ENCODE results near the gene NECTIN4.

Gene NECTIN4

DNA sequence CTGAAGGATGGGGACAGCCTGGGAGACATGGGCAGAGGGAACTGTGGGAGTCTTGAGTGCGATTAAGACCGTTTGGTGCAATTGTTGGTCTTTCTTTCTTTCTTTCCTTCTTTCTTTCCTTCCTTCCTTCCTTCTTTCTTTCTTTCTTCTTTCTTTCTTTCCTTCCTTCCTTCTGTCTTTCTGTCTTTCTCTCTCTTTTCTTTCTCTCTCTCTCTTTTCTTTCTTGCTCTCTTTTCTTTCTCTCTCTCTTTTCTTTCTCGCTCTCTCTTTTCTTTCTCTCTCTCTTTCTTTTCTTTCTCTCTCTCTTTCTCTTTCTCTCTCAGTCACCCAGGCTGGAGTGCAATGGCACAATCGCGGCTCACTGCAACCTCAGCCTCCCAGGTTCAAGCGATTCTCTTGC, 5.9 kb upstream of the NECTIN4 start:
- no peaks in the 10 kb centered on the region for H3K9me3 ChIP-seq (ENCODE audit: control insufficient read depth in 5 of 5, low read length in 5 of 5)
- no peak overlapping the region for H3K27ac ChIP-seq (ENCODE audit: low read depth, low read length)
- no peak overlapping the region for H3K4me3 ChIP-seq (ENCODE audit: low read depth in 1 of 5, low read length in 5 of 5)
- no peaks in the 10 kb centered on the region for H3K27me3 ChIP-seq (ENCODE audit: control insufficient read depth in 5 of 5, insufficient read depth in 4 of 5, low read length in 5 of 5)
- H3K36me3 ChIP-seq (ENCODE audit: control insufficient read depth in 5 of 5, insufficient read depth in 5 of 5, low read length in 5 of 5) = peaks cover 0 to 10% (median 3%) of the 10 kb centered on the region in 5 donors
- H3K9ac ChIP-seq (ENCODE audit: low read length in 5 of 5) = no peak overlapping the region
- peaks cover 12 to 37% (median 31%) of the 10 kb centered on the region in 5 donors for H3K4me1 ChIP-seq (ENCODE audit: control insufficient read depth in 5 of 5, insufficient read depth in 5 of 5, low read length in 5 of 5)

DNA sequence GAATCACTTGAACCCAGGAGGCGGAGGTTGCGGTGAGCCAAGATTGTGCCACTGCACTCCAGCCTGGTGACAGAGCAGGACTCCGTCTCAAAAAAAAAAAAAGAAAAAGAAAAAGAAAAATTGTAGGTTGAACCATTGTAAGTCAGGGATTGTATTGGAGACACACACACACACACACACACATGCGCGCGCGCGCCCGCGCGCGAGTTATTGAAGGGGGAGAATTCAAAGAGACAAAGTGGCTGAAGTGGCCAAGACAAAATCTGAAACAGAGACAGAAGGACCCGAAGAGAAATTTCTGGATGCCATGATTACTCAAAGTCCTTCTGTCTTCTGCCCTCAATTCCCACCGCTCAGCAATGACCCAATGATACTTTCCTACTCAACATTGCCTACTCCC, 5.1 kb upstream of the NECTIN4 start:
- peaks cover 0 to 4% (median 0%) of the 10 kb centered on the region in 5 donors for H3K36me3 ChIP-seq (ENCODE audit: control insufficient read depth in 5 of 5, insufficient read depth in 5 of 5, low read length in 5 of 5)
- peaks cover 10 to 34% (median 31%) of the 10 kb centered on the region in 5 donors for H3K4me1 ChIP-seq (ENCODE audit: control insufficient read depth in 5 of 5, insufficient read depth in 5 of 5, low read length in 5 of 5)
- H3K9ac ChIP-seq (ENCODE audit: low read length in 5 of 5) = no peak overlapping the region
- no peaks in the 10 kb centered on the region for H3K27me3 ChIP-seq (ENCODE audit: control insufficient read depth in 5 of 5, insufficient read depth in 4 of 5, low read length in 5 of 5)
- H3K4me3 ChIP-seq (ENCODE audit: low read depth in 1 of 5, low read length in 5 of 5) = no peak overlapping the region
- no peak overlapping the region for H3K27ac ChIP-seq (ENCODE audit: low read depth, low read length)
- H3K9me3 ChIP-seq (ENCODE audit: control insufficient read depth in 5 of 5, low read length in 5 of 5) = no peaks in the 10 kb centered on the region

- Histone ChIP-seq H3K4me3 (ENCODE audit: low read depth in 1 of 5, low read length in 5 of 5) (no peak overlapping the region), H3K27ac (ENCODE audit: low read depth, low read length) (no peak overlapping the region), H3K4me1 (ENCODE audit: control insufficient read depth in 5 of 5, insufficient read depth in 5 of 5, low read length in 5 of 5) (peaks cover 7 to 21% (median 16%) of the 10 kb centered on the region in 5 donors), H3K36me3 (ENCODE audit: control insufficient read depth in 5 of 5, insufficient read depth in 5 of 5, low read length in 5 of 5) (no peaks in the 10 kb centered on the region), H3K9ac (ENCODE audit: low read length in 5 of 5) (no peak overlapping the region), H3K27me3 (ENCODE audit: control insufficient read depth in 5 of 5, insufficient read depth in 4 of 5, low read length in 5 of 5) (no peaks in the 10 kb centered on the region), H3K9me3 (ENCODE audit: control insufficient read depth in 5 of 5, low read length in 5 of 5) (no peaks in the 10 kb centered on the region)
These were observed 3.3 kb upstream of the NECTIN4 start for GRCh38 chr1:161092621-161093028.

GRCh38 chr1:161091796-161092507, 2.6 kb upstream of the NECTIN4 start:
- Histone ChIP-seq H3K36me3 (ENCODE audit: control insufficient read depth in 5 of 5, insufficient read depth in 5 of 5, low read length in 5 of 5) (no peaks in the 10 kb centered on the region), H3K27ac (ENCODE audit: low read depth, low read length) (no peak overlapping the region), H3K4me1 (ENCODE audit: control insufficient read depth in 5 of 5, insufficient read depth in 5 of 5, low read length in 5 of 5) (peaks cover 3 to 15% (median 10%) of the 10 kb centered on the region in 5 donors)

GRCh38 chr1:161091093-161091492, 1.7 kb upstream of the NECTIN4 start:
- H3K9ac ChIP-seq (ENCODE audit: low read length in 5 of 5) = no peak overlapping the region
- H3K4me3 ChIP-seq (ENCODE audit: low read depth in 1 of 5, low read length in 5 of 5) = no peak overlapping the region
- no peaks in the 10 kb centered on the region for H3K9me3 ChIP-seq (ENCODE audit: control insufficient read depth in 5 of 5, low read length in 5 of 5)
- peaks cover under 1 to 6% (median 2%) of the 10 kb centered on the region in 5 donors for H3K4me1 ChIP-seq (ENCODE audit: control insufficient read depth in 5 of 5, insufficient read depth in 5 of 5, low read length in 5 of 5)
- H3K36me3 ChIP-seq (ENCODE audit: control insufficient read depth in 5 of 5, insufficient read depth in 5 of 5, low read length in 5 of 5) = no peaks in the 10 kb centered on the region
- H3K27ac ChIP-seq (ENCODE audit: low read depth, low read length) = no peak overlapping the region
- H3K27me3 ChIP-seq (ENCODE audit: control insufficient read depth in 5 of 5, insufficient read depth in 4 of 5, low read length in 5 of 5) = no peaks in the 10 kb centered on the region

More at GRCh38 chr1:161091796-161092507, 2.6 kb upstream of the NECTIN4 start:
- Histone ChIP-seq H3K9ac (ENCODE audit: low read length in 5 of 5) (no peak overlapping the region), H3K9me3 (ENCODE audit: control insufficient read depth in 5 of 5, low read length in 5 of 5) (no peaks in the 10 kb centered on the region), H3K27me3 (ENCODE audit: control insufficient read depth in 5 of 5, insufficient read depth in 4 of 5, low read length in 5 of 5) (no peaks in the 10 kb centered on the region), H3K4me3 (ENCODE audit: low read depth in 1 of 5, low read length in 5 of 5) (no peak overlapping the region)

GRCh38 chr1:161090617-161091016, 1.3 kb upstream of the NECTIN4 start:
- Histone ChIP-seq H3K4me3 (ENCODE audit: low read depth in 1 of 5, low read length in 5 of 5) (no peak overlapping the region), H3K9me3 (ENCODE audit: control insufficient read depth in 5 of 5, low read length in 5 of 5) (no peaks in the 10 kb centered on the region), H3K9ac (ENCODE audit: low read length in 5 of 5) (no peak overlapping the region), H3K4me1 (ENCODE audit: control insufficient read depth in 5 of 5, insufficient read depth in 5 of 5, low read length in 5 of 5) (peaks cover 0 to 6% (median 0%) of the 10 kb centered on the region in 5 donors), H3K27ac (ENCODE audit: low read depth, low read length) (no peak overlapping the region), H3K27me3 (ENCODE audit: control insufficient read depth in 5 of 5, insufficient read depth in 4 of 5, low read length in 5 of 5) (no peaks in the 10 kb centered on the region), H3K36me3 (ENCODE audit: control insufficient read depth in 5 of 5, insufficient read depth in 5 of 5, low read length in 5 of 5) (no peaks in the 10 kb centered on the region)

DNA sequence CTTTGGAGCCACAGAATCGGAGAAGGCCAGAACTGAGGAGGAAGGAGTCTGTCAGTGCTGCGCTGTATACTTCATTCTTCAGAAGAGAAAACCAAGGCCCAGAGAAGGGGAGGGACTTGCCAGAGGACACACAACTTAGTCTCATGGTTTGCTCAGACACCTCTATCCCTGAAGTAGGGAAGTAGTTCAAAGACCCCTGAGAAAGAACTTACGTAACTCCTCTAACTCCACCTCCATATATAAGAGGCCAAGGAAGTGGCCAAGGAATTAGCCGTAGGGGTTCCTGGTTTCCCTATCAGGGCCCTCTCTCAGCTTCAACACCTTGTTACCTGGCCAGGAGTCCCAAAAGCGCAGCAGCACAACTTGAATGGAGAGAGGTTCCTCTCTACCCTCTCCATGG, 580 bp upstream of the NECTIN4 start:
- no peak overlapping the region for H3K27ac ChIP-seq (ENCODE audit: low read depth, low read length)
- no peak overlapping the region for H3K4me3 ChIP-seq (ENCODE audit: low read depth in 1 of 5, low read length in 5 of 5)
- no peak overlapping the region for H3K9ac ChIP-seq (ENCODE audit: low read length in 5 of 5)

DNA sequence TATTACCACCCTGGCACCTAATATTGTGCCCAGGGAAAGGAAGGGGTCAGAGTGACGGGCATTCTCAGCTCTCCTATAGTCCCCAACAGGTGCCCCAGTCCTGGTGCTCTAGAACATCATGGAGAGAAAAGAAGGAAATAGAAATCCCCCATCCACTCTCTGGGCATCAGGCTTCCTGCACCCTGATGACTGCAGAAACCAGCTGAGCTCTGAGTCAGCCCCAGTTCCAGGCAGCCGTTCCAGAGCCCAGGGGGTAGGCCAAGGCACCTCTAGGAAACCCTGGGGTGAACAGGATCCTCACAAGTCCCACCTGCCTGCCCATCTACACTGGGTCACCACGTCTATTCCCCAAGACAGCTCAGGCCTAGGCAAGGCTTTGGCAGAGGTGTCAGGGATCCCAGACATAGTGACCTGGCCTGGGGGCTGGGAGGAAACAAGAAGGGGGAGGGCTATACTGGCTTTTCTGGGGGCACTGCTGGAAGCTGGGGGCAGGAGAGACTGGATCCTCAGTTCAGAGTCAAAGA, 709 bp downstream of the NECTIN4 start:
- no peak overlapping the region for H3K4me3 ChIP-seq (ENCODE audit: low read depth in 1 of 5, low read length in 5 of 5)
- H3K4me1 ChIP-seq (ENCODE audit: control insufficient read depth in 5 of 5, insufficient read depth in 5 of 5, low read length in 5 of 5) = peaks cover 0 to 8% (median 0%) of the 10 kb centered on the region in 5 donors
- no peak overlapping the region for H3K27ac ChIP-seq (ENCODE audit: low read depth, low read length)
- no peak overlapping the region for H3K9ac ChIP-seq (ENCODE audit: low read length in 5 of 5)
- H3K36me3 ChIP-seq (ENCODE audit: control insufficient read depth in 5 of 5, insufficient read depth in 5 of 5, low read length in 5 of 5) = no peaks in the 10 kb centered on the region
- H3K27me3 ChIP-seq (ENCODE audit: control insufficient read depth in 5 of 5, insufficient read depth in 4 of 5, low read length in 5 of 5) = no peaks in the 10 kb centered on the region
- no peaks in the 10 kb centered on the region for H3K9me3 ChIP-seq (ENCODE audit: control insufficient read depth in 5 of 5, low read length in 5 of 5)

More for the DNA sequence above, 580 bp upstream of the NECTIN4 start:
- peaks cover 0 to 6% (median 0%) of the 10 kb centered on the region in 5 donors for H3K4me1 ChIP-seq (ENCODE audit: control insufficient read depth in 5 of 5, insufficient read depth in 5 of 5, low read length in 5 of 5)
- no peaks in the 10 kb centered on the region for H3K27me3 ChIP-seq (ENCODE audit: control insufficient read depth in 5 of 5, insufficient read depth in 4 of 5, low read length in 5 of 5)
- no peaks in the 10 kb centered on the region for H3K9me3 ChIP-seq (ENCODE audit: control insufficient read depth in 5 of 5, low read length in 5 of 5)
- no peaks in the 10 kb centered on the region for H3K36me3 ChIP-seq (ENCODE audit: control insufficient read depth in 5 of 5, insufficient read depth in 5 of 5, low read length in 5 of 5)

GRCh38 chr1:161086457-161086856, 2.9 kb downstream of the NECTIN4 start:
- Histone ChIP-seq H3K27ac (ENCODE audit: low read depth, low read length) (no peak overlapping the region), H3K4me1 (ENCODE audit: control insufficient read depth in 5 of 5, insufficient read depth in 5 of 5, low read length in 5 of 5) (peaks cover 0 to 12% (median 0%) of the 10 kb centered on the region in 5 donors), H3K9me3 (ENCODE audit: control insufficient read depth in 5 of 5, low read length in 5 of 5) (no peaks in the 10 kb centered on the region)

DNA sequence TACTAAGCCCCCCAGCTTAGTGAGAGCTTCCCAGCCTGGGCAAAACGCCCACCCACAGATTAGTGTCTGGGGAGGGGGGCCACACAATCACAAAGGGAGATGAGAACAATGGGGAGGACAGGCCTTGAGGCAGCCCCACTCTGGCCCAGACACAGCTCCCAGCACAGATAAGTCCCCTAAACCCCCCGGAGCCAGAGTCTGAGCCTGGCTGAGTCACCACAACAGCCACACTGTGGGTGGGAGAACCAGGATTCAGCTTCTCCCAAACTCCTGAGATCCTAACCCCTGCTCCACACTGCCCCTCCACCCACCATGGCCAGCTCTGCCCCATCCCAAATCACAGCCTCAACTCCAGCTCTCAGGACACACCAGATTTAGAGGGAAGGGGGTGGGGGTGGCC, 4.2 kb downstream of the NECTIN4 start:
- no peaks in the 10 kb centered on the region for H3K36me3 ChIP-seq (ENCODE audit: control insufficient read depth in 5 of 5, insufficient read depth in 5 of 5, low read length in 5 of 5)
- H3K27me3 ChIP-seq (ENCODE audit: control insufficient read depth in 5 of 5, insufficient read depth in 4 of 5, low read length in 5 of 5) = no peaks in the 10 kb centered on the region
- no peaks in the 10 kb centered on the region for H3K9me3 ChIP-seq (ENCODE audit: control insufficient read depth in 5 of 5, low read length in 5 of 5)
- no peak overlapping the region for H3K9ac ChIP-seq (ENCODE audit: low read length in 5 of 5)
- no peak overlapping the region for H3K4me3 ChIP-seq (ENCODE audit: low read depth in 1 of 5, low read length in 5 of 5)
- H3K27ac ChIP-seq (ENCODE audit: low read depth, low read length) = no peak overlapping the region
- H3K4me1 ChIP-seq (ENCODE audit: control insufficient read depth in 5 of 5, insufficient read depth in 5 of 5, low read length in 5 of 5) = peaks cover 0 to 12% (median 0%) of the 10 kb centered on the region in 5 donors

More at GRCh38 chr1:161086457-161086856, 2.9 kb downstream of the NECTIN4 start:
- Histone ChIP-seq H3K4me3 (ENCODE audit: low read depth in 1 of 5, low read length in 5 of 5) (no peak overlapping the region), H3K27me3 (ENCODE audit: control insufficient read depth in 5 of 5, insufficient read depth in 4 of 5, low read length in 5 of 5) (no peaks in the 10 kb centered on the region), H3K36me3 (ENCODE audit: control insufficient read depth in 5 of 5, insufficient read depth in 5 of 5, low read length in 5 of 5) (no peaks in the 10 kb centered on the region), H3K9ac (ENCODE audit: low read length in 5 of 5) (no peak overlapping the region)

Data from subcutaneous abdominal adipose tissue (tissue), 5 donors.